Myocyte (in vitro differentiated cells): Measurements from ENCODE around the gene ST8SIA4. TPM values are rescaled to one million over a fixed set of nuclear protein-coding genes. Genes with fewer than 3 reads are reported as not detected.

ENCODE experiments used
- DNase-seq: peaks from one replicate; pipeline ENCODE4 v3.0.0-alpha.2; 2012; ENCODE audit warnings: low read depth
- total RNA-seq: library from RNA; depleted of rRNA; stranded (reverse); fragments of >200 nt; gene quantifications from 2 replicates; pipeline ENCODE4 v1.2.3, GENCODE V29; 2014

ST8SIA4 gene
- total RNA-seq, 1 donor from 2014 or later, result 3.0 TPM

- DNase-seq, result no peak
Observed at GRCh38 chr5:100832252-100833230, 70.5 kb downstream of the ST8SIA4 start.

GRCh38 chr5:100828898-100829356, 74.2 kb downstream of the ST8SIA4 start:
- no peak for DNase-seq

GRCh38 chr5:100828071-100828897, 74.8 kb downstream of the ST8SIA4 start:
- DNase-seq, result peak; percentile 45

GRCh38 chr5:100827481-100827889, 75.6 kb downstream of the ST8SIA4 start:
- DNase-seq, result peak; percentile 97

GRCh38 chr5:100826133-100826532, 76.9 kb downstream of the ST8SIA4 start:
- DNase-seq, result peak; percentile 41

- DNase-seq, result no peak
Observed at GRCh38 chr5:100824635-100825034, 78.4 kb downstream of the ST8SIA4 start.

- DNase-seq, result no peak
Observed at GRCh38 chr5:100823812-100824211, 79.3 kb downstream of the ST8SIA4 start.

GRCh38 chr5:100821751-100822150, 81.3 kb downstream of the ST8SIA4 start:
- DNase-seq, result no peak

GRCh38 chr5:100818340-100818739, 84.7 kb downstream of the ST8SIA4 start:
- no peak for DNase-seq

GRCh38 chr5:100803397-100803796, 99.7 kb downstream of the ST8SIA4 start:
- peak; percentile 28 for DNase-seq

GRCh38 chr5:100802208-100802607, 100.9 kb downstream of the ST8SIA4 start:
- DNase-seq, result no peak

GRCh38 chr5:100800562-100800961, 102.5 kb downstream of the ST8SIA4 start:
- no peak for DNase-seq

- no peak for DNase-seq
Observed at GRCh38 chr5:100799166-100799565, 103.9 kb downstream of the ST8SIA4 start.

GRCh38 chr5:100797861-100798260, 105.2 kb downstream of the ST8SIA4 start:
- no peak for DNase-seq

GRCh38 chr5:100796851-100797250, 106.2 kb downstream of the ST8SIA4 start:
- no peak for DNase-seq

- no peak for DNase-seq
Observed at GRCh38 chr5:100794844-100795243, 108.2 kb downstream of the ST8SIA4 start.

GRCh38 chr5:100794218-100794617, 108.9 kb downstream of the ST8SIA4 start:
- DNase-seq, result no peak

- peak; percentile 18 for DNase-seq
Observed at GRCh38 chr5:100792781-100793180, 110.3 kb downstream of the ST8SIA4 start.

- DNase-seq, result no peak
Observed at GRCh38 chr5:100791391-100791790, 111.7 kb downstream of the ST8SIA4 start.

GRCh38 chr5:100790951-100791350, 112.1 kb downstream of the ST8SIA4 start:
- DNase-seq, result no peak

- DNase-seq, result peak; percentile 55
Observed at GRCh38 chr5:100790170-100790665, 112.9 kb downstream of the ST8SIA4 start.

- DNase-seq, result no peak
Observed at GRCh38 chr5:100789694-100790093, 113.4 kb downstream of the ST8SIA4 start.
